HCT116 (cell line): ENCODE measurements around the gene EPHA4. TPM values are rescaled to one million over a fixed set of nuclear protein-coding genes. Genes with fewer than 3 reads are reported as not detected.

Experiments
- ATAC-seq: fragments of 200-7000 bp; cut with Tn5 transposase; 2 replicates; pipeline ENCODE4 v1.9.1; 2020; ENCODE audit warnings: mild to moderate bottlenecking, moderate library complexity
- BruUV-seq: library from RNA; stranded (reverse); fragments of 400-500 nt; replicated peaks from 2 replicates; lab custom pipeline; 2021; lab: Mats Ljungman, UMichigan
- CTCF ChIA-PET: fragments of 300-600 bp; sonication (Branson Sonifier 250); formaldehyde crosslinking; loops from one replicate; lab custom pipeline; 2021; ENCODE audit warnings: antibody characterized with exemption; lab: Charles Lee
- POLR2A ChIA-PET: fragments of 300-600, 350-600 bp; sonication (Branson Sonifier 250); formaldehyde crosslinking; loops from one replicate; lab custom pipeline; 2021; ENCODE audit warnings: antibody characterized with exemption; lab: Charles Lee
- RAD21 ChIA-PET, 2 experiments: fragments of 300-600 bp; sonication (Branson Sonifier 250); formaldehyde crosslinking; loops; one replicate each; lab custom pipeline; 2023; ENCODE audit warnings: low total read pairs in 2 of 2; ENCODE audit not compliant: uncharacterized antibody in 2 of 2, unreplicated experiment in 2 of 2, low non-redundant PET in 1 of 2; lab: Charles Lee
- DNase-seq: peaks from one replicate; pipeline ENCODE4 v3.0.0-alpha.2; 2010; ENCODE audit warnings: low read depth, low spot score
- H2AFZ ChIP-seq: fragments of 200-600 bp; shearing (Covaris generic), sonication (generic); 2 replicates; pipeline ENCODE4 v1.6.1; 2017; ENCODE audit warnings: low read depth, mixed run types, mixed read lengths, antibody characterized with exemption, low read length; ENCODE audit not compliant: poor library complexity, severe bottlenecking
- H3K27ac ChIP-seq: 2 replicates; pipeline ENCODE4 v1.5.1; 2012; ENCODE audit warnings: low read depth, low read length
- H3K27me3 ChIP-seq: fragments of 200-600 bp; sonication (generic); 2 replicates; pipeline ENCODE4 v1.6.1; 2016; ENCODE audit warnings: mixed run types, low read length, mixed read lengths; ENCODE audit not compliant: insufficient read depth
- H3K36me3 ChIP-seq, 2 experiments: fragments of 200-500 bp in 1 of 2; fragments of 200-600 bp in 1 of 2; sonication (Bioruptor generic) in 1 of 2; sonication (generic) in 1 of 2; 2 replicates each; pipeline versions ENCODE4 v1.5.1 to v1.6.1; 2014 to 2016; ENCODE audit warnings: low read length in 2 of 2, inconsistent platforms in 1 of 2, mixed read lengths in 1 of 2, mixed run types in 1 of 2; ENCODE audit not compliant: insufficient read depth in 2 of 2, control insufficient read depth in 1 of 2
- H3K4me1 ChIP-seq, 2 experiments: fragments of 200-600 bp in 1 of 2; sonication (generic) in 1 of 2; 2 replicates each; pipeline versions ENCODE4 v1.5.1 to v1.6.1; 2012 to 2017; ENCODE audit warnings: low read length in 2 of 2, inconsistent platforms in 1 of 2, mild to moderate bottlenecking in 1 of 2, mixed read lengths in 1 of 2, mixed run types in 1 of 2, moderate library complexity in 1 of 2; ENCODE audit not compliant: insufficient read depth in 2 of 2, control insufficient read depth in 1 of 2
- H3K4me2 ChIP-seq: fragments of 200-600 bp; sonication (generic); 2 replicates; pipeline ENCODE4 v1.6.1; 2017; ENCODE audit warnings: mixed run types, low read length, mixed read lengths
- H3K4me3 ChIP-seq, 2 experiments: fragments of 200-600 bp in 1 of 2; sonication (generic) in 1 of 2; replicated peaks in 1 of 2; 2 replicates each; pipeline ENCODE4 v1.5.1; 2011 to 2016; ENCODE audit warnings: low read length in 2 of 2, control low read depth in 1 of 2, low read depth in 1 of 2, mild to moderate bottlenecking in 1 of 2, mixed read lengths in 1 of 2, mixed run types in 1 of 2
- H3K79me2 ChIP-seq: fragments of 200-600 bp; sonication (generic); 2 replicates; pipeline ENCODE4 v1.6.1; 2017; ENCODE audit warnings: mild to moderate bottlenecking, mixed run types, low read length, moderate library complexity, mixed read lengths; ENCODE audit not compliant: insufficient read depth
- H3K9ac ChIP-seq: fragments of 200-600 bp; sonication (generic); 2 replicates; pipeline ENCODE4 v1.6.1; 2016; ENCODE audit warnings: low read length, mixed read lengths
- H3K9me2 ChIP-seq: fragments of 200-600 bp; sonication (generic), shearing (Covaris generic); 2 replicates; pipeline ENCODE4 v1.6.1; 2017; ENCODE audit warnings: mixed run types, mild to moderate bottlenecking, moderate library complexity; ENCODE audit not compliant: insufficient read depth
- H3K9me3 ChIP-seq, 2 experiments: fragments of 200-500 bp in 1 of 2; fragments of 200-600 bp in 1 of 2; sonication (Bioruptor generic) in 1 of 2; sonication (generic) in 1 of 2; 2 replicates each; pipeline ENCODE4 v1.6.1; 2014 to 2017; ENCODE audit warnings: low read length in 2 of 2, mixed read lengths in 2 of 2, inconsistent platforms in 1 of 2, low read depth in 1 of 2, mild to moderate bottlenecking in 1 of 2, mixed run types in 1 of 2, moderate library complexity in 1 of 2; ENCODE audit not compliant: control insufficient read depth in 1 of 2, insufficient read depth in 1 of 2
- H4K20me1 ChIP-seq: fragments of 200-600 bp; sonication (generic), shearing (Covaris generic); 2 replicates; pipeline ENCODE4 v1.6.1; 2017; ENCODE audit warnings: mixed run types, mild to moderate bottlenecking, moderate library complexity; ENCODE audit not compliant: insufficient read depth
- CEBPB ChIP-seq: IDR thresholded peaks from 2 replicates; pipeline ENCODE4 v1.6.1; 2012; ENCODE audit warnings: low read depth
- ELF1 ChIP-seq: IDR thresholded peaks from 2 replicates; pipeline ENCODE4 v1.6.1; 2012; ENCODE audit warnings: low read depth, borderline replicate concordance
- FOSL1 ChIP-seq: IDR thresholded peaks from 2 replicates; pipeline ENCODE4 v1.6.1; 2012; ENCODE audit warnings: low read depth
- POLR2AphosphoS5 ChIP-seq: IDR thresholded peaks from 2 replicates; pipeline ENCODE4 v1.6.1; 2011; ENCODE audit warnings: mild to moderate bottlenecking, low read depth, low read length, moderate library complexity
- SIN3A ChIP-seq: IDR thresholded peaks from 2 replicates; pipeline ENCODE4 v1.6.1; 2012; ENCODE audit warnings: low read depth
- TCF7L2 ChIP-seq: IDR thresholded peaks from 2 replicates; pipeline ENCODE4 v1.7.0; 2011; ENCODE audit warnings: borderline replicate concordance, inconsistent platforms; ENCODE audit not compliant: insufficient read depth, insufficient read length; ENCODE audit errors: extremely low read depth
- YY1 ChIP-seq: IDR thresholded peaks from 2 replicates; pipeline ENCODE4 v1.6.1; 2011; ENCODE audit warnings: low read length, low read depth, moderate library complexity, mild to moderate bottlenecking; ENCODE audit not compliant: insufficient replicate concordance; ENCODE audit errors: extremely low read depth
- intact Hi-C: fragments of 100-400 bp; cut with micrococcal nuclease; formaldehyde crosslinking; loops from 2 replicates; pipeline ENCODE4 v1.10.0; 2022
- total RNA-seq: library from RNA; stranded (reverse); gene quantifications from one replicate; pipeline ENCODE4 v1.2.1, GENCODE V29; 2021; ENCODE audit not compliant: unreplicated experiment

Gene EPHA4
- total RNA-seq, 1 experiment from 2014 or later, result 3.5 TPM

- Histone ChIP-seq H3K4me3 (no peak overlapping the region), H3K9me2 (no peaks in the 10 kb centered on the region), H3K27me3 (no peaks in the 10 kb centered on the region; the same call in 1 of the 2 replicates), H2AFZ (no peak overlapping the region), H3K36me3 (no peaks in the 10 kb centered on the region), H3K4me2 (no peak overlapping the region), H3K79me2 (no peaks in the 10 kb centered on the region), H3K9ac (no peak overlapping the region), H4K20me1 (no peaks in the 10 kb centered on the region), H3K9me3 (no peaks in the 10 kb centered on the region), H3K4me1 (no peaks in the 10 kb centered on the region), H3K27ac (no peak overlapping the region)
- intact Hi-C loops, result no loop called here
- CTCF ChIA-PET, result no interaction called here
- DNase-seq (no peak), ATAC-seq (no peak)
- POLR2A ChIA-PET, result no interaction called here
- BruUV-seq, result no TSS peak
- RAD21 ChIA-PET, result no interaction called here
- TF ChIP-seq YY1 (no peak), TCF7L2 (no peak), POLR2AphosphoS5 (no peak)
- TF ChIP-seq, all 23 proteins: peak for 0
Observed at GRCh38 chr2:221561770-221562169, 10.3 kb downstream of the EPHA4 start.

- no peaks in the 10 kb centered on the region for H3K9me3 ChIP-seq
- no peaks in the 10 kb centered on the region for H4K20me1 ChIP-seq
- no peak for TF ChIP-seq CEBPB
- TF ChIP-seq YY1, result no peak
- no peak for TF ChIP-seq SIN3A
- TF ChIP-seq TCF7L2, result no peak
- TF ChIP-seq FOSL1, result no peak
- no peak for TF ChIP-seq ELF1
- intact Hi-C loops, result no loop called here
- ATAC-seq (no peak), DNase-seq (no peak)
- no peaks in the 10 kb centered on the region for H3K4me1 ChIP-seq
- no peaks in the 10 kb centered on the region for H3K36me3 ChIP-seq
- no peak overlapping the region for H3K4me2 ChIP-seq
- ChIA-PET POLR2A (no interaction called here), RAD21 (no interaction called here), CTCF (no interaction called here)
- H3K4me3 ChIP-seq, result no peak overlapping the region
- BruUV-seq, result no TSS peak
- H3K79me2 ChIP-seq, result no peaks in the 10 kb centered on the region
- no peaks in the 10 kb centered on the region for H3K9me2 ChIP-seq
- no peak overlapping the region for H3K9ac ChIP-seq
- no peak overlapping the region for H3K27ac ChIP-seq
- H2AFZ ChIP-seq, result no peak overlapping the region
- H3K27me3 ChIP-seq, result no peaks in the 10 kb centered on the region; the same call in 1 of the 2 replicates
Observed at GRCh38 chr2:221559991-221560390, 12.1 kb downstream of the EPHA4 start.
